ENCODE data around the gene KRT74. TPM values are rescaled to one million over a fixed set of nuclear protein-coding genes. Genes with fewer than 3 reads are reported as not detected.

KRT74 gene
- total RNA-seq, 1 experiment from 2014 or later = not detected

DNA sequence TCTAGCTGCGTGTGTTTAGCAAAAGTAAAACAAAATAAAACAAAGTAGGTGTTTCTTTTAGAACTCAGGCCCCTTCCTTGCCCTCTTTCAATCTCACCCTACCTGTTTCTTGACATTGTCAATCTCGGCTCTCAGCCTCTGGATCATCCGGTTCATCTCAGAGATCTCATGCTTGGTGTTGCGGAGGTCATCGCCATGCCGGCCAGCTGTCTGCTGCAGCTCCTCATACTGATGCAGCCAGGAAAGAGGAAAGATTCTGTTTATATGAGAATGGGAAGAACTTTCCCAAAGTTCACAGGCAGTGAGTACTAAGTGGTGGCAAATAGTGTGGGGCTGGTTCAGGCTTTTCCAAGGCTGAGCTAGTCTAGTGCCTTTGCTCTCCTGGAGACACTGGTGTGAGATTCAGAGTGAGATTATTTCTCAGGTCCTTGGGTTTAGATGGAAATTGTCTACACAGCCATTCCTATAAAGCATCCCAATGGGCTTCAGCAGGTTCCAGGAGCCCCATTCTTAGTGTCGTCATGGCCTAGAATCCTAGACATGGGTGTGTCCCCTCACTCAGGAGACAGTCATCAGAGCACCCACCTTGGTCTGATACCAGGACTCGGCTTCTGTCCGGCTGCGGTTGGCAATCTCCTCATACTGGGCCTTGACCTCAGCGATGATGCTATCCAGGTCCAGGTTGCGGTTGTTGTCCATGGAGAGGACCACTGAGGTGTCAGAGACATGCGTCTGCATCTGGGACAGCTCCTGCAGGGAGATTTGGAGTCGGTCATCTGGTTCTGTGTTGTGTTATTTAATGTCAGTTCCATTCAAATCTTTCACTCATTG lies 56.4 kb downstream of the KRT74 start:
- DNase-seq = no peak
- no peaks in the 10 kb centered on the region for H3K9me3 Mint-ChIP-seq (ENCODE audit: low read depth, unreplicated experiment)
- BruUV-seq (replicated peaks) = no TSS peak
- TF ChIP-seq, protein P1, sequence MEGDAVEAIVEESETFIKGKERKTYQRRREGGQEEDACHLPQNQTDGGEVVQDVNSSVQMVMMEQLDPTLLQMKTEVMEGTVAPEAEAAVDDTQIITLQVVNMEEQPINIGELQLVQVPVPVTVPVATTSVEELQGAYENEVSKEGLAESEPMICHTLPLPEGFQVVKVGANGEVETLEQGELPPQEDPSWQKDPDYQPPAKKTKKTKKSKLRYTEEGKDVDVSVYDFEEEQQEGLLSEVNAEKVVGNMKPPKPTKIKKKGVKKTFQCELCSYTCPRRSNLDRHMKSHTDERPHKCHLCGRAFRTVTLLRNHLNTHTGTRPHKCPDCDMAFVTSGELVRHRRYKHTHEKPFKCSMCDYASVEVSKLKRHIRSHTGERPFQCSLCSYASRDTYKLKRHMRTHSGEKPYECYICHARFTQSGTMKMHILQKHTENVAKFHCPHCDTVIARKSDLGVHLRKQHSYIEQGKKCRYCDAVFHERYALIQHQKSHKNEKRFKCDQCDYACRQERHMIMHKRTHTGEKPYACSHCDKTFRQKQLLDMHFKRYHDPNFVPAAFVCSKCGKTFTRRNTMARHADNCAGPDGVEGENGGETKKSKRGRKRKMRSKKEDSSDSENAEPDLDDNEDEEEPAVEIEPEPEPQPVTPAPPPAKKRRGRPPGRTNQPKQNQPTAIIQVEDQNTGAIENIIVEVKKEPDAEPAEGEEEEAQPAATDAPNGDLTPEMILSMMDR (IDR thresholded peaks at IDR 0.05; ENCODE audit: unreplicated experiment) = no peak
- H3K27me3 Mint-ChIP-seq (ENCODE audit: unreplicated experiment) = peaks cover 45% of the 10 kb centered on the region
- no peak overlapping the region for H3K27ac Mint-ChIP-seq (ENCODE audit: unreplicated experiment)
- H3K36me3 Mint-ChIP-seq (ENCODE audit: insufficient read depth, unreplicated experiment) = no peaks in the 10 kb centered on the region
- no peak overlapping the region for H3K4me3 Mint-ChIP-seq (ENCODE audit: low read depth, unreplicated experiment)
- CTCF ChIA-PET = interaction anchor here (0.5 kb wide), 1 partner anchor 393 kb away, joined by 3 read pairs; no protein-coding TSS in a partner anchor
- peaks cover 5% of the 10 kb centered on the region for H3K4me1 Mint-ChIP-seq (ENCODE audit: low read depth, unreplicated experiment)
- intact Hi-C loops (cut with micrococcal nuclease; ENCODE audit: unreplicated experiment) = no loop called here

DNA sequence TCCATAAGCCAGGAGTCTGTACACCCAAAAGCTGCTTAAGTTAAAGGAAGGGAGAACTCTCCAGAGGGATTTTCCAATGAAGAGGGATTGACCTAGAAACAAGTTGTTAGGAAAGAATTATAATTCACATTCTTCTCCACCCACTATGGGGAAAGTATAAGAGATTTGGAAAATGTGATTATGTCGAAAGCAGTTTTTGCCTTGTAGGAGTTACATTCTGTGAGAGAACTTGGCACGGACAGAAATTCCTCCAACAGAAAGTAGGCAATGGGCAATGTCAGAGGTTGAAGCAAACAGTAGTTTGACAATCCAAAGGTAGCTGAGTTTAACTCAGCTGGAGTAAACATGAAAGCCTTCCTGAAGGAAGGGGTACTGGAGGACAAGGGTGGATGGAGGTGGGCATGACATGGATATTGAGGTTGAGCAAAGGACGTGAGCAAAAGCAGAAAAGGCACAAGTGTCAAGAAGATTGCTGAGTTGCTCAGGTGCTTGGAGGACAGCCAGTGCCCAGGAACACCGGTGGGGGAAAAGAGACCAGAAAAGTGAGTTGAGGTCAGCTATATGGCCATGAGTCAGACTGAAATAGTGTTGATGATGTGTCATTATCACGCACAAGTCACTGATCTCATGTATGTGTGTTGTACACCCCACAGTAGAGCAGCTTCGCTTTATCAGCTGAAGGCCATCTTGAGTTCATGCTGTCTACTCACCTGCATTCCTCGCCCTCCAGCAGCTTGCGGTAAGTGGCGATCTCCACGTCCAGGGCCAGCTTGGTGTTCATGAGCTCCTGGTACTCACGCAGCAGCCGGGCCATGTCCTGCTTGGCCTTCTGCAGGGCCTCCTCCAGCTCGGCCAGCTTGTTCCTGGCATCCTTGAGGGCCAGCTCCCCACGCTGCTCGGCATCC lies 57.5 kb downstream of the KRT74 start:
- intact Hi-C loops (cut with micrococcal nuclease; ENCODE audit: unreplicated experiment) = no loop called here

More for the DNA sequence above, 57.5 kb downstream of the KRT74 start:
- Mint-ChIP-seq H3K27me3 (ENCODE audit: unreplicated experiment) (peaks cover 45% of the 10 kb centered on the region), H3K9me3 (ENCODE audit: low read depth, unreplicated experiment) (no peaks in the 10 kb centered on the region), H3K4me1 (ENCODE audit: low read depth, unreplicated experiment) (no peaks in the 10 kb centered on the region), H3K4me3 (ENCODE audit: low read depth, unreplicated experiment) (no peak overlapping the region), H3K36me3 (ENCODE audit: insufficient read depth, unreplicated experiment) (no peaks in the 10 kb centered on the region), H3K27ac (ENCODE audit: unreplicated experiment) (no peak overlapping the region)
- TF ChIP-seq, protein P1 (IDR thresholded peaks at IDR 0.05; ENCODE audit: unreplicated experiment) = no peak
- DNase-seq = no peak
- CTCF ChIA-PET = interaction anchor here (0.5 kb wide), 1 partner anchor 392 kb away, joined by 3 read pairs; no protein-coding TSS in a partner anchor
- BruUV-seq (replicated peaks) = no TSS peak

Other genes with a start within 250 kb of the KRT74 start
- gene KRT85, start 206.4 kb downstream of the KRT74 start, total RNA-seq (2022) = not detected in 2 replicates
- not detected in 2 replicates for gene KRT84, start 188.2 kb downstream of the KRT74 start, total RNA-seq (2022)
- not detected in 2 replicates for gene KRT82, start 167.5 kb downstream of the KRT74 start, total RNA-seq (2022)
- not detected in 2 replicates for gene KRT75, start 139.5 kb downstream of the KRT74 start, total RNA-seq (2022)
- gene KRT6B, start 121.7 kb downstream of the KRT74 start, total RNA-seq (2022) = 2.2 and 5.6 TPM in 2 replicates
- not detected in 2 replicates for gene KRT6C, start 100.0 kb downstream of the KRT74 start, total RNA-seq (2022)
- 0.24 TPM in 1 of 2 replicates, not detected in the other for gene KRT6A, start 80.6 kb downstream of the KRT74 start, total RNA-seq (2022)
- gene KRT5, start 53.4 kb downstream of the KRT74 start, total RNA-seq (2022) = 0.32 and 1.3 TPM in 2 replicates
- not detected in 2 replicates for gene KRT71, start 20.7 kb downstream of the KRT74 start, total RNA-seq (2022)
- gene KRT72, start 27.6 kb upstream of the KRT74 start, total RNA-seq (2022) = not detected in 2 replicates
- gene KRT73, start 44.7 kb upstream of the KRT74 start, total RNA-seq (2022) = not detected in 2 replicates
- gene KRT2, start 78.4 kb upstream of the KRT74 start, total RNA-seq (2022) = not detected in 2 replicates
- not detected in 2 replicates for gene KRT1, start 106.6 kb upstream of the KRT74 start, total RNA-seq (2022)
- gene KRT77, start 129.7 kb upstream of the KRT74 start, total RNA-seq (2022) = not detected in 2 replicates
- gene KRT76, start 203.5 kb upstream of the KRT74 start, total RNA-seq (2022) = not detected in 2 replicates
- gene KRT3, start 222.3 kb upstream of the KRT74 start, total RNA-seq (2022) = not detected in 2 replicates
- gene KRT4, start 240.3 kb upstream of the KRT74 start, total RNA-seq (2022) = not detected in 2 replicates

All from Calu3 (cell line).